Ovary (tissue), 10 donors: ENCODE results near the gene KCNJ18. TPM values are rescaled to one million over a fixed set of nuclear protein-coding genes. Genes with fewer than 3 reads are reported as not detected.
"Not testable (repeated sequence)": the region's sequence is repeated elsewhere in the genome, so short reads cannot be mapped to it uniquely, and the experiment has no call there.

Experiments used
- DNase-seq, 5 donors: peaks; one replicate each; pipeline ENCODE4 v3.0.0-alpha.2; 2019 to 2020
- H3K27ac ChIP-seq, 2 donors: fragments of 200-600 bp; one replicate each; pipeline versions ENCODE4 v1.5.1 to v1.8.0; 2019 to 2022
- H3K27me3 ChIP-seq: fragments of 200-600 bp; one replicate; pipeline ENCODE4 v1.8.0; 2022
- H3K36me3 ChIP-seq: fragments of 200-600 bp; sonication (generic); one replicate; pipeline ENCODE4 v1.5.1; 2019
- H3K4me1 ChIP-seq: one replicate; pipeline ENCODE4 v1.8.1; 2013; ENCODE audit warnings: mild to moderate bottlenecking, moderate library complexity; ENCODE audit not compliant: insufficient read depth
- H3K4me3 ChIP-seq: fragments of 200-600 bp; sonication (generic); one replicate; pipeline ENCODE4 v1.5.1; 2017
- H3K9me3 ChIP-seq, 2 donors: fragments of 200-600 bp in 1 of 2; sonication (generic) in 1 of 2; one replicate each; pipeline versions ENCODE4 v1.5.1 to v1.8.1; 2013 to 2019; ENCODE audit warnings: mild to moderate bottlenecking in 1 of 2, moderate library complexity in 1 of 2
- WGBS, 3 donors: extraction: QIAGEN DNeasy Blood & Tissue Kit in 1 of 3; methylation state at CpG; one replicate each; pipeline versions ENCODE4 v1.1.5 to v1.1.7; 2013 to 2017; 5-methylcytosine and 5-hydroxymethylcytosine counted together
- intact Hi-C, 4 donors: fragments of 100-400 bp; cut with DNase I; formaldehyde crosslinking; loops; one replicate each; pipeline versions ENCODE4 v1.11.0 to v1.15.1; 2022 to 2023
- long read RNA-seq, 3 donors: library from polyadenylated mRNA in 2 of 3; unstranded in 2 of 3; transcript quantifications; one replicate each; pipeline ENCODE4 v2.0.0 and lab custom pipeline, GENCODE V29; 2021 to 2026
- polyA plus RNA-seq, 2 donors: library from polyadenylated mRNA; stranded (reverse); fragments of 200-250 nt in 1 of 2; fragments of 350-450 nt in 1 of 2; fragmentation: Illumina TruSeq in 1 of 2; extraction: RNeasy Lipid Tissue Mini Kit (QIAGEN cat#74804) in 1 of 2; gene quantifications; one replicate each; pipeline ENCODE4 v1.2.3, GENCODE V29; 2013 to 2014
- total RNA-seq, 7 donors: library from RNA; depleted of rRNA in 2 of 7; stranded (reverse); fragments of >200 nt in 2 of 7; fragmentation: NEBNext Ultra II Directional in 3 of 7; extraction: Animal tissue kit (Norgen Biotek cat#: 25700) in 3 of 7; gene quantifications; one replicate each; pipeline versions ENCODE4 v1.1.0 to v1.2.4, GENCODE V29; 2016 to 2023
- donor health status: DM: no; HTN: no; CAD: no; lungs with moderate emphysema.
- donor health status: DM: no; HTN: no; CAD: no.
- donor health status: Bipolar disorder and iron deficiency.
- donor health status: DM: yes; HTN: yes; CAD: no.
- donor health status: DM: no; HTN: no; CAD: no.
- donor health status: DM: yes; HTN: yes; CAD: no.

Gene KCNJ18
- total RNA-seq (not detected), polyA plus RNA-seq (not detected)
- long read RNA-seq, donor 1, result 0 reads
- long read RNA-seq, donor 2, result 0 reads
- long read RNA-seq, donor 3, result 0 reads

GRCh38 chr17:21691883-21692703 lies at the start of gene KCNJ18:
Gene KCNJ18, plus strand, starts transcription at chr17:21692523. Its CDS starts 10,264 bp downstream, at chr17:21702787.
- H3K4me1 ChIP-seq, intact Hi-C loops, DNase-seq, H3K27me3 ChIP-seq, H3K27ac ChIP-seq, H3K9me3 ChIP-seq, H3K36me3 ChIP-seq, H3K4me3 ChIP-seq: not testable (repeated sequence)
- WGBS, 3 donors, result 72 to 81% (median 75%) methylated on average over 16 to 18 of the region's 18 CpGs

GRCh38 chr17:21648125-21648524 lies 44.2 kb upstream of the KCNJ18 start:
- H3K27ac ChIP-seq, DNase-seq, intact Hi-C loops, H3K27me3 ChIP-seq, H3K4me1 ChIP-seq, H3K4me3 ChIP-seq, H3K36me3 ChIP-seq, H3K9me3 ChIP-seq: not testable (repeated sequence)
- WGBS, 3 donors, result 71 to 76% (median 73%) methylated on average over 6 of the region's 6 CpGs

- H3K27me3 ChIP-seq, intact Hi-C loops, H3K36me3 ChIP-seq, DNase-seq, H3K27ac ChIP-seq, H3K9me3 ChIP-seq, H3K4me1 ChIP-seq, H3K4me3 ChIP-seq: not testable (repeated sequence)
- 74 to 85% (median 82%) methylated on average over 1 of the region's 1 CpG for WGBS, 3 donors
These were observed 42.3 kb upstream of the KCNJ18 start for GRCh38 chr17:21650043-21650442.

GRCh38 chr17:21652049-21652448 lies 40.3 kb upstream of the KCNJ18 start:
- H3K4me3 ChIP-seq, intact Hi-C loops, H3K36me3 ChIP-seq, H3K9me3 ChIP-seq, DNase-seq, H3K4me1 ChIP-seq, H3K27me3 ChIP-seq, H3K27ac ChIP-seq: not testable (repeated sequence)
- WGBS, 3 donors, result 22 to 42% (median 35%) methylated on average over 4 of the region's 4 CpGs

GRCh38 chr17:21653211-21653610 lies 39.1 kb upstream of the KCNJ18 start:
- H3K36me3 ChIP-seq, H3K9me3 ChIP-seq, intact Hi-C loops, H3K4me1 ChIP-seq, H3K4me3 ChIP-seq, H3K27ac ChIP-seq, H3K27me3 ChIP-seq, DNase-seq: not testable (repeated sequence)
- 85 to 88% (median 87%) methylated on average over 9 to 10 of the region's 10 CpGs for WGBS, 3 donors

- H3K4me1 ChIP-seq, H3K36me3 ChIP-seq, H3K27ac ChIP-seq, H3K4me3 ChIP-seq, H3K27me3 ChIP-seq, H3K9me3 ChIP-seq, intact Hi-C loops, DNase-seq: not testable (repeated sequence)
- WGBS, 3 donors, result 65 to 76% (median 76%) methylated on average over 41 to 47 of the region's 47 CpGs
These were observed 35.6 kb upstream of the KCNJ18 start for GRCh38 chr17:21656518-21657309.

- H3K4me3 ChIP-seq, H3K9me3 ChIP-seq, H3K27me3 ChIP-seq, intact Hi-C loops, H3K4me1 ChIP-seq, H3K27ac ChIP-seq, H3K36me3 ChIP-seq, DNase-seq: not testable (repeated sequence)
- whole genome bisulfite sequencing, 3 donors, result 47 to 52% (median 47%) methylated on average over 6 to 7 of the region's 7 CpGs
These were observed 32.7 kb upstream of the KCNJ18 start for GRCh38 chr17:21659635-21660034.

GRCh38 chr17:21661455-21661854 lies 30.9 kb upstream of the KCNJ18 start:
- H3K36me3 ChIP-seq, DNase-seq, H3K4me3 ChIP-seq, intact Hi-C loops, H3K4me1 ChIP-seq, H3K9me3 ChIP-seq, H3K27me3 ChIP-seq, H3K27ac ChIP-seq: not testable (repeated sequence)
- 0 to 56% (median 44%) methylated on average over 1 of the region's 1 CpG for WGBS, 3 donors

GRCh38 chr17:21663166-21663565 lies 29.2 kb upstream of the KCNJ18 start:
- H3K9me3 ChIP-seq, H3K4me3 ChIP-seq, intact Hi-C loops, DNase-seq, H3K27ac ChIP-seq, H3K4me1 ChIP-seq, H3K27me3 ChIP-seq, H3K36me3 ChIP-seq: not testable (repeated sequence)
- WGBS, 3 donors, result 66 to 76% (median 68%) methylated on average over 3 of the region's 3 CpGs

- not testable (repeated sequence) for H3K4me3 ChIP-seq
- 58 to 61% (median 58%) methylated on average over 7 of the region's 7 CpGs for WGBS, 3 donors
These were observed 28.5 kb upstream of the KCNJ18 start for GRCh38 chr17:21663614-21664474.

GRCh38 chr17:21665171-21665570 lies 27.2 kb upstream of the KCNJ18 start:
- intact Hi-C loops, DNase-seq, H3K4me1 ChIP-seq, H3K36me3 ChIP-seq, H3K4me3 ChIP-seq, H3K27ac ChIP-seq, H3K27me3 ChIP-seq, H3K9me3 ChIP-seq: not testable (repeated sequence)
- 55 to 79% (median 79%) methylated on average over 1 of the region's 1 CpG for WGBS, 3 donors

More at GRCh38 chr17:21663614-21664474, 28.5 kb upstream of the KCNJ18 start:
- H3K9me3 ChIP-seq, H3K27ac ChIP-seq, DNase-seq, H3K36me3 ChIP-seq, intact Hi-C loops, H3K4me1 ChIP-seq, H3K27me3 ChIP-seq: not testable (repeated sequence)
